OCI-LY7 (cell line): ENCODE measurements around the gene HOXC10. TPM values are rescaled to one million over a fixed set of nuclear protein-coding genes. Genes with fewer than 3 reads are reported as not detected.

Experiments used
- BruUV-seq: library from RNA; stranded (reverse); fragments of 400-500 nt; replicated peaks from 2 replicates; lab custom pipeline; 2021; lab: Mats Ljungman, UMichigan
- CTCF ChIA-PET: fragments of 300-600 bp; sonication (Branson Sonifier 250); formaldehyde crosslinking; loops from one replicate; lab custom pipeline; 2022; ENCODE audit warnings: antibody characterized with exemption; ENCODE audit not compliant: unreplicated experiment; lab: Charles Lee
- POLR2A ChIA-PET: fragments of 300-600 bp; sonication (Branson Sonifier 250); formaldehyde crosslinking; loops from one replicate; lab custom pipeline; 2022; ENCODE audit warnings: antibody characterized with exemption; lab: Charles Lee
- DNase-seq: peaks from one replicate; pipeline ENCODE4 v3.0.0-alpha.2; 2015; ENCODE audit warnings: low spot score
- H2AFZ ChIP-seq: fragments of 200-600 bp; sonication (generic), shearing (Covaris generic); 2 replicates; pipeline ENCODE4 v1.6.1; 2014; ENCODE audit warnings: mild to moderate bottlenecking, antibody characterized with exemption, low read length, moderate library complexity
- H3K27ac ChIP-seq: fragments of 200-600 bp; sonication (generic); 2 replicates; pipeline ENCODE4 v1.5.1; 2014; ENCODE audit warnings: mixed run types, low read depth, mild to moderate bottlenecking, moderate library complexity, low read length, inconsistent platforms; ENCODE audit not compliant: poor library complexity, severe bottlenecking
- H3K36me3 ChIP-seq: fragments of 200-600 bp; sonication (generic); 2 replicates; pipeline ENCODE4 v1.6.1; 2014; ENCODE audit warnings: mild to moderate bottlenecking, antibody characterized with exemption, low read length, moderate library complexity, mixed read lengths; ENCODE audit not compliant: insufficient read depth
- H3K4me1 ChIP-seq: fragments of 200-600 bp; sonication (generic); 2 replicates; pipeline ENCODE4 v1.5.1; 2014; ENCODE audit warnings: mild to moderate bottlenecking, low read length; ENCODE audit not compliant: insufficient read depth, poor library complexity, severe bottlenecking
- H3K4me2 ChIP-seq: fragments of 200-600 bp; sonication (generic); 2 replicates; pipeline ENCODE4 v1.6.1; 2014; ENCODE audit warnings: mild to moderate bottlenecking, low read length
- H3K4me3 ChIP-seq: fragments of 200-600 bp; sonication (generic); 2 replicates; pipeline ENCODE4 v1.5.1; 2014; ENCODE audit warnings: mild to moderate bottlenecking, low read depth, low read length; ENCODE audit not compliant: poor library complexity, severe bottlenecking
- H3K79me2 ChIP-seq: fragments of 200-600 bp; sonication (generic); 2 replicates; pipeline ENCODE4 v1.6.1; 2016; ENCODE audit warnings: low read depth, mild to moderate bottlenecking, low read length, moderate library complexity, mixed read lengths; ENCODE audit not compliant: insufficient read depth
- H3K9me2 ChIP-seq: fragments of 200-600 bp; sonication (generic); 2 replicates; pipeline ENCODE4 v1.6.1; 2016; ENCODE audit warnings: mild to moderate bottlenecking, low read length, mixed read lengths; ENCODE audit not compliant: insufficient read depth
- H3K9me3 ChIP-seq: fragments of 200-600 bp; sonication (generic); 2 replicates; pipeline ENCODE4 v1.6.1; 2014; ENCODE audit warnings: mild to moderate bottlenecking, mixed run types, low read length, mixed read lengths
- H4K20me1 ChIP-seq: fragments of 200-600 bp; sonication (generic); 2 replicates; pipeline ENCODE4 v1.6.1; 2014; ENCODE audit warnings: mild to moderate bottlenecking, antibody characterized with exemption, low read length, moderate library complexity, mixed read lengths; ENCODE audit not compliant: insufficient read depth
- EZH2phosphoT487 ChIP-seq: fragments of 200-600 bp; sonication (generic); IDR thresholded peaks from 2 replicates; pipeline ENCODE4 v1.6.1; 2018; ENCODE audit warnings: low read depth, borderline replicate concordance, mild to moderate bottlenecking, mixed run types, antibody characterized with exemption, low read length, moderate library complexity, mixed read lengths
- intact Hi-C: fragments of 100-400 bp; cut with micrococcal nuclease; formaldehyde crosslinking; loops from one replicate; pipeline ENCODE4 v1.10.0; 2022; ENCODE audit not compliant: unreplicated experiment
- total RNA-seq, 2 experiments: library from RNA; depleted of rRNA in 1 of 2; stranded (reverse); fragments of >200 nt in 1 of 2; shearing (Covaris generic) in 1 of 2; gene quantifications; 2 replicates each; pipeline ENCODE4 v1.2.3, GENCODE V29; 2014 to 2022
- TF ChIP-seq, protein P1 (sequence below): fragments of 200-600 bp; sonication (generic); conservative IDR thresholded peaks from 2 replicates; pipeline ENCODE4 v1.5.1; 2014; ENCODE audit warnings: mild to moderate bottlenecking, antibody characterized with exemption, low read length, moderate library complexity, mixed read lengths

HOXC10 gene
- total RNA-seq, 2 experiments from 2014 or later: 0.25 to 0.28 TPM

DNA sequence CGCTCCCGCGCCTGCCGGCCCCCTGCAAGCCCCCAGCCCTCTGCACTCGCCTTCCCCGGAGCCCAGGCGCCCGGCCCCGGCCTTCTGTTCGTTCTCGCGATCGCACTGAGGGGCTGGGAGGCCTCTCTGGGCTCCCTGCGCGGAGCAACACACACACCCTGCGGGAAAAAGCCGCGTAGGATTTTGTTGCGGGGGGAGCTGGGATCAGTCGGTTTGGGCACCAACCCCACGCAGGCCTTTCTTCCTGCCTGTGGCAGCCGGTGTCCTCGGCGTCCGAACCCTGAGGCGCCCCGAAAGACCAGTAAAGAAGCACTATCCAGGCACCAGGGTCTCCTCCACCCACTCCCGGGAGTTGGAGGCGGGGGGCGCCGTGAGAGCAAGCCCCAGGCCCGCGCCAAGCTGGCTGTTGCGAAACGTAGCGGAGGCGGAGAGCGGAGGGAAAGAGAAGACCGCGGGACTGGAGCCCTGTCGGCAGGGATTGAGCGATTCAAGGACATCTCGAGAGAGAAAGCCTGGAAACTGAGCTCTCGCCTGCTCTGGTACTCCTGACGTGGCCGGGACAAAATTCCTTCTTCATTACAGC is 46.0 kb downstream of the HOXC10 start:
- no peak overlapping the region for H3K4me2 ChIP-seq
- POLR2A ChIA-PET: no interaction called here
- intact Hi-C loops: no loop called here

DNA sequence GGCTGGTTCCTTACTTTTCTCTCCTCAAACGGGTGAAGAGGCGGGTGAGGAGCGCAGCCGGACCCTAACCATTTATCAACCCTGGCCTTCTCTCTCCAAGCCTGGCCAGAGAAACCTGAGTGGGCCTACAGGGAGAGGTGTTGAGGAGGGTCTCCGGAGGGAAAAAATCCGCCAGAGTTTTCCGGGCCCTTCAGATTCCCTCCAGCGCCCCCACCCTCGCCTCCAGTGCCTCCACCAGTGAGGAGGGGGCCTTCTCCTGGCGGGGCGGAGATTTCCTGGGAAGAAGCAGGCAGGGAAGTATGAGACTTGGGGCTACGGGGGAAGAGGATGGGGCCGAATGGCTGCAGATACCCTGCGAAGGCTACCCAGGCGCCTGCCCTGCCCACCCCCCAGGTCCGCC is 46.5 kb downstream of the HOXC10 start:
- H3K4me1 ChIP-seq: peaks cover 47% of the 10 kb centered on the region
- no peaks in the 10 kb centered on the region for H3K36me3 ChIP-seq
- TF ChIP-seq, protein P1, sequence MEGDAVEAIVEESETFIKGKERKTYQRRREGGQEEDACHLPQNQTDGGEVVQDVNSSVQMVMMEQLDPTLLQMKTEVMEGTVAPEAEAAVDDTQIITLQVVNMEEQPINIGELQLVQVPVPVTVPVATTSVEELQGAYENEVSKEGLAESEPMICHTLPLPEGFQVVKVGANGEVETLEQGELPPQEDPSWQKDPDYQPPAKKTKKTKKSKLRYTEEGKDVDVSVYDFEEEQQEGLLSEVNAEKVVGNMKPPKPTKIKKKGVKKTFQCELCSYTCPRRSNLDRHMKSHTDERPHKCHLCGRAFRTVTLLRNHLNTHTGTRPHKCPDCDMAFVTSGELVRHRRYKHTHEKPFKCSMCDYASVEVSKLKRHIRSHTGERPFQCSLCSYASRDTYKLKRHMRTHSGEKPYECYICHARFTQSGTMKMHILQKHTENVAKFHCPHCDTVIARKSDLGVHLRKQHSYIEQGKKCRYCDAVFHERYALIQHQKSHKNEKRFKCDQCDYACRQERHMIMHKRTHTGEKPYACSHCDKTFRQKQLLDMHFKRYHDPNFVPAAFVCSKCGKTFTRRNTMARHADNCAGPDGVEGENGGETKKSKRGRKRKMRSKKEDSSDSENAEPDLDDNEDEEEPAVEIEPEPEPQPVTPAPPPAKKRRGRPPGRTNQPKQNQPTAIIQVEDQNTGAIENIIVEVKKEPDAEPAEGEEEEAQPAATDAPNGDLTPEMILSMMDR: no peak
- no peak for TF ChIP-seq EZH2phosphoT487
- H3K4me3 ChIP-seq: no peak overlapping the region
- ChIA-PET POLR2A (interaction anchor here (1.3 to 1.8 kb wide), 2 partner anchors 159 to 170 kb away, joined by 4 to 9 read pairs; no protein-coding TSS in a partner anchor), CTCF (interaction anchor here (0.8 to 1.4 kb wide), 4 partner anchors 14 to 171 kb away, joined by 3 to 10 read pairs (median 6); no protein-coding TSS in a partner anchor)
- no peaks in the 10 kb centered on the region for H3K9me3 ChIP-seq
- no peak for DNase-seq
- H3K9me2 ChIP-seq: no peaks in the 10 kb centered on the region
- no peaks in the 10 kb centered on the region for H4K20me1 ChIP-seq
- no peak overlapping the region for H3K27ac ChIP-seq
- H3K4me2 ChIP-seq: no peak overlapping the region
- BruUV-seq: no TSS peak
- intact Hi-C loops: no loop called here
- H3K79me2 ChIP-seq: no peaks in the 10 kb centered on the region
- no peak overlapping the region for H2AFZ ChIP-seq

More for the DNA sequence above, 46.0 kb downstream of the HOXC10 start:
- Histone ChIP-seq H3K27ac (no peak overlapping the region), H3K36me3 (no peaks in the 10 kb centered on the region), H3K9me2 (no peaks in the 10 kb centered on the region), H3K79me2 (no peaks in the 10 kb centered on the region), H2AFZ (no peak overlapping the region), H3K4me3 (no peak overlapping the region), H3K4me1 (peaks cover 47% of the 10 kb centered on the region), H4K20me1 (no peaks in the 10 kb centered on the region), H3K9me3 (no peaks in the 10 kb centered on the region)
- TF ChIP-seq, protein P1: no peak
- TF ChIP-seq EZH2phosphoT487: no peak
- BruUV-seq: no TSS peak
- CTCF ChIA-PET: interaction anchor here (0.8 to 0.9 kb wide), 2 partner anchors 14 to 21 kb away, joined by 3 to 4 read pairs; no protein-coding TSS in a partner anchor
- DNase-seq: no peak

DNA sequence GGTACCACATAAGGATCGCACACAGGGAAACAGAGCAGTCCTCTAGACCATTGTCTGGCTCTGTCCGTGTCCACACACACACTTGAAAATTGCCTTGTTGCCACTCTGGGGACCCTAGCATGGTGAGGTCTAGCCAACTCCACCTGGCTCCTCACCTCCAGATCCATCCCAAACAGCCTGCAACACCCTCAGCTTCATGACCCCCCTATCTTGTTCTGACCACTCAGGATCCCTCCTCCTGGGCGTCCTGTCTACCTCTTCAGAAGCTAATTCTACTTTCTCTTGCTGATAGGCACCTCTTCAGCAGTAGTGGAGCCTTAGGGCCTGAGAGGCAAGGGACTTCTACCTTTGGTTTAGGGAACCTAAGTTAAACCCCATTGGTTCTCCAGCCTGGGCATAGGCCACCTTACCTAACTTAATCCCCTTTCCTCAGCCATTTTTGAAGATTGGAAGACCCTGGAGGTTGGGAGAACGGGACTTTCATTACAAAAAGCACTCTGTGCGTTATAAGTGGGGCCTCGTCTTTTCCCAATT is 47.2 kb downstream of the HOXC10 start:
- Histone ChIP-seq H3K4me2 (0 out of 2 replicates have a peak overlapping the region, but pooled peaks have one; percentile 52), H3K4me3 (no peak overlapping the region), H3K79me2 (no peaks in the 10 kb centered on the region), H3K9me2 (no peaks in the 10 kb centered on the region), H3K4me1 (peaks cover 47% of the 10 kb centered on the region), H3K27ac (no peak overlapping the region), H4K20me1 (no peaks in the 10 kb centered on the region), H2AFZ (no peak overlapping the region), H3K9me3 (no peaks in the 10 kb centered on the region), H3K36me3 (no peaks in the 10 kb centered on the region)
- intact Hi-C loops: loop anchor here (1.0 to 2.0 kb wide), 4 partner anchors 26 to 169 kb away; no protein-coding TSS in a partner anchor
- CTCF ChIA-PET: interaction anchor here (0.5 to 1.4 kb wide), 8 partner anchors 8 to 171 kb away, joined by 3 to 10 read pairs (median 3); no protein-coding TSS in a partner anchor
- TF ChIP-seq, protein P1: no peak
- TF ChIP-seq EZH2phosphoT487: no peak
- POLR2A ChIA-PET: interaction anchor here (0.8 to 1.8 kb wide), 7 partner anchors 9 to 169 kb away, joined by 3 to 10 read pairs (median 3); partner anchors contain the start of gene HOXC4
- BruUV-seq: no TSS peak
- no peak for DNase-seq
